GM12865 (cell line): Measurements from ENCODE around the gene NRP1.

Experiments used
- DNase-seq: peaks from one replicate; pipeline ENCODE4 v3.0.0; 2010; ENCODE audit warnings: low read depth
- H3K4me3 ChIP-seq: 2 replicates; pipeline ENCODE4 v1.5.1; 2011; ENCODE audit warnings: mild to moderate bottlenecking, low read depth, low read length, control low read depth
- CTCF ChIP-seq: IDR thresholded peaks from 2 replicates; pipeline ENCODE4 v1.5.1; 2011; ENCODE audit warnings: low read length, control low read depth, low read depth, inconsistent platforms; ENCODE audit not compliant: insufficient read depth; ENCODE audit errors: missing control alignments

NRP1 gene

DNA sequence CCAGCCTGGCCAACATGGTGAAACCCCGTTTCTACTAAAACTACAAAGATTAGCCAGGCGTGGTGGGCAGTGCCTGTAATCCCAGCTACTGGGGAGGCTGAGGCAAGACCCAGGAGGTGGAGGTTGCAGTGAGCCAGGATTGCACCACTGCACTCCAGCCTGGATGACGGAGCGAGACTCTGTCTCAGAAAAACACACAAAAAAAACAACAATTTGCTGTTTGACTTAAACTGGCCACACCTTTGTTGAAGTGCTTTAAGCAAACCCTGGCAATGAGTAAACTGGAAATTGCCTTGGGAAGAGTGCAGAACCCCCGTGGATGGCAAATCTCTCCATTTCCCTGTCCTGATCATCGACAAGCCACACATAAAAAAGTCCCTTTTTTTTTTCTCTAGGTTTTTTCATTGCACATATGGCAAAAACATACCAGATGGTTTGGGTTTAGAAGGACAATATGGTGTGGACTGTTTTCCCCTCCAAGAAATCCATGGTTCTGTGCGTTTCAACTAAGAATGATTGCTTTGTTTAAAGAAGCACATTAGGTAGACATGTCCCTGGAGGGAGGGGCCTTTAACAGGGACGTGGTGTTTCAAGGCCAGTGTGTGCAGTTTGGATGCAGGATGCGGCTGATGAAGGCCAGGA lies 76.9 kb downstream of the NRP1 start:
- no peak for TF ChIP-seq CTCF
- no peak overlapping the region for H3K4me3 ChIP-seq
- DNase-seq = no peak

DNA sequence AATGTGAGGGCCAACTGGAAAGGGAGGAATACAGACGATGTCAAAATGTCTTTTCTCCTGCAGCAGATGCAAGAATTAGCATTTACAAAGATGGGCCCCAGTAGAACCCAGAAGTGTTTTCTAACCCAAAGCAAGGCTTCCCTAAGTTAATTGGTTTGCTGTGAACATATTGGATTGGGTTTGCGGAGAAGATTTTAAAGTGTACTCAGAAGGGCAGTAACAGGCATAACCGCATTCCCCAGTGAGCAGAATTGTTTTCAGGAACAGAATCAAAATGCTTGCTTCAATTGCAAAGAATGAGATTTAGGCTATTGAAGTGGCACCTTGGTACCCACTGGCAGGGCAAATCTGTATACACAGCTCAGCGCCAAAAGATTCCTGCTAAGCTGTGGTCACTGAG lies 78.0 kb downstream of the NRP1 start:
- H3K4me3 ChIP-seq = no peak overlapping the region
- DNase-seq = no peak
- no peak for TF ChIP-seq CTCF

GRCh38 chr10:33254556-33255160 lies 79.8 kb downstream of the NRP1 start:
- no peak overlapping the region for H3K4me3 ChIP-seq
- no peak for TF ChIP-seq CTCF
- DNase-seq = no peak

DNA sequence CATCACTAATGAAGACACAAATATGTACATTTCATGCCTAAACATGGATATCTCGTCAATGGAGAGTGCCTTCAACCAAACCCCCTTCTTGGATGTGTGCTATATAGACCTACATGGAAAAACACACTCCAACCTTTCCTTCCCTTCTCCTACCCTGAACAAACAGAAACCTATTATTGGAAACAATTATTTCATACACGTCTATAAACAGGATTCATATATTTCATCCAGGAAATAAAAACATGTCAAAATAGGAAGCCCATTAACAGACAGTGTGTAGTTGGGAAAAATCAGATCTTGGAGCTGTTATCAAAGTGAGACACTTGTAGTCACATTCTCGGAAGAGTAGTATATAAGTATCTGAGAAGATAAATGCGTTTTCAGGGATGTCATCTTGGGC lies 81.1 kb downstream of the NRP1 start:
- no peak for TF ChIP-seq CTCF
- H3K4me3 ChIP-seq = no peak overlapping the region
- no peak for DNase-seq

- no peak for DNase-seq
- TF ChIP-seq CTCF = no peak
- H3K4me3 ChIP-seq = no peak overlapping the region
These were observed 81.7 kb downstream of the NRP1 start for GRCh38 chr10:33252794-33253203.

DNA sequence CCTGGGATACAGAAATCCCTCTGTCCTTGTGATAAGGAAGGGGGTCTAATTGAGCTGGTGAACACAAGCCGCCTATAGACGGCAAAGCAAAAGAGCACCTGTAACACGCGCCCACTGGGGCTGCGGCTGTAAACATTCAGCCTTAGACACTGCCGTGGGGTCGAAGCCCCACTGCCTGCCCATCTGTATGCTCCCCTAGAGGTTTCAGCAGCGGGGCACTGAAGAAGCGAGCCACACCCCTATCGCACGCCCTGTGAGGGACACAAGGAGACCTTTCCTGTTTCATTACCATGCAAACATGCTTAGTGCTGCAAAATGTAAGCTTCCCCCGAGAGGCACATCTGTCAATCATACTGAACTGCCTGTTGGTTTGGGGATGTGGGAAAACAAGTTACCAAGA lies 82.1 kb downstream of the NRP1 start:
- no peak for TF ChIP-seq CTCF

More for the DNA sequence above, 82.1 kb downstream of the NRP1 start:
- no peak overlapping the region for H3K4me3 ChIP-seq
- no peak for DNase-seq
